Measurements from ENCODE around the gene PIK3C2G.

PIK3C2G gene

GRCh38 chr12:18340786-18341185, 79.5 kb downstream of the PIK3C2G start:
- DNase-seq (ENCODE audit: low read depth in 2 of 2): no peak

- DNase-seq (ENCODE audit: low read depth in 2 of 2): no peak
Measured at GRCh38 chr12:18343708-18344107, 82.4 kb downstream of the PIK3C2G start.

- DNase-seq (ENCODE audit: low read depth in 2 of 2): no peak
Measured at GRCh38 chr12:18345021-18345735, 83.9 kb downstream of the PIK3C2G start.

GRCh38 chr12:18352312-18352711, 91.0 kb downstream of the PIK3C2G start:
- no peak for DNase-seq (ENCODE audit: low read depth in 2 of 2)

- DNase-seq (ENCODE audit: low read depth in 2 of 2): no peak
Measured at GRCh38 chr12:18355429-18355828, 94.1 kb downstream of the PIK3C2G start.

GRCh38 chr12:18358077-18358476, 96.8 kb downstream of the PIK3C2G start:
- DNase-seq (ENCODE audit: low read depth in 2 of 2): no peak

- no peak for DNase-seq (ENCODE audit: low read depth in 2 of 2)
Measured at GRCh38 chr12:18358930-18359329, 97.6 kb downstream of the PIK3C2G start.

- DNase-seq (ENCODE audit: low read depth in 2 of 2): no peak
Measured at GRCh38 chr12:18361433-18361832, 100.1 kb downstream of the PIK3C2G start.

- DNase-seq (ENCODE audit: low read depth in 2 of 2): no peak
Measured at GRCh38 chr12:18363321-18363720, 102.0 kb downstream of the PIK3C2G start.

GRCh38 chr12:18368594-18368993, 107.3 kb downstream of the PIK3C2G start:
- DNase-seq (ENCODE audit: low read depth in 2 of 2): no peak

- DNase-seq (ENCODE audit: low read depth in 2 of 2): no peak
Measured at GRCh38 chr12:18373181-18373580, 111.9 kb downstream of the PIK3C2G start.

- DNase-seq (ENCODE audit: low read depth in 2 of 2): no peak
Measured at GRCh38 chr12:18375131-18375530, 113.8 kb downstream of the PIK3C2G start.

- no peak for DNase-seq (ENCODE audit: low read depth in 2 of 2)
Measured at GRCh38 chr12:18375583-18375982, 114.3 kb downstream of the PIK3C2G start.

- DNase-seq (ENCODE audit: low read depth in 2 of 2): no peak
Measured at GRCh38 chr12:18382236-18382885, 121.0 kb downstream of the PIK3C2G start.

- no peak for DNase-seq (ENCODE audit: low read depth in 2 of 2)
Measured at GRCh38 chr12:18383203-18383602, 121.9 kb downstream of the PIK3C2G start.

- DNase-seq (ENCODE audit: low read depth in 2 of 2): no peak
Measured at GRCh38 chr12:18387706-18388105, 126.4 kb downstream of the PIK3C2G start.

GRCh38 chr12:18389820-18390219, 128.5 kb downstream of the PIK3C2G start:
- DNase-seq (ENCODE audit: low read depth in 2 of 2): no peak

- no peak for DNase-seq (ENCODE audit: low read depth in 2 of 2)
Measured at GRCh38 chr12:18391151-18391550, 129.8 kb downstream of the PIK3C2G start.

- no peak for DNase-seq (ENCODE audit: low read depth in 2 of 2)
Measured at GRCh38 chr12:18394742-18395141, 133.4 kb downstream of the PIK3C2G start.

- no peak for DNase-seq (ENCODE audit: low read depth in 2 of 2)
Measured at GRCh38 chr12:18400186-18400585, 138.9 kb downstream of the PIK3C2G start.

GRCh38 chr12:18402872-18403611, 141.7 kb downstream of the PIK3C2G start:
- DNase-seq (ENCODE audit: low read depth in 2 of 2): no peak

- DNase-seq (ENCODE audit: low read depth in 2 of 2): no peak
Measured at GRCh38 chr12:18411453-18411852, 150.1 kb downstream of the PIK3C2G start.

GRCh38 chr12:18414671-18415070, 153.4 kb downstream of the PIK3C2G start:
- DNase-seq (ENCODE audit: low read depth in 2 of 2): no peak

All from stimulated activated CD4-positive, alpha-beta T cell treated with anti-CD3 and anti-CD28 coated beads, Interleukin-15, amount 100 ng/mL, for 48 hours (primary cell).